ENCODE data around the gene CABP2. TPM values are rescaled to one million over a fixed set of nuclear protein-coding genes. Genes with fewer than 3 reads are reported as not detected.
"Not testable (repeated sequence)": the region's sequence is repeated elsewhere in the genome, so short reads cannot be mapped to it uniquely, and the experiment has no call there.

The CABP2 gene
- total RNA-seq, 1 donor from 2014 or later = not detected

DNA sequence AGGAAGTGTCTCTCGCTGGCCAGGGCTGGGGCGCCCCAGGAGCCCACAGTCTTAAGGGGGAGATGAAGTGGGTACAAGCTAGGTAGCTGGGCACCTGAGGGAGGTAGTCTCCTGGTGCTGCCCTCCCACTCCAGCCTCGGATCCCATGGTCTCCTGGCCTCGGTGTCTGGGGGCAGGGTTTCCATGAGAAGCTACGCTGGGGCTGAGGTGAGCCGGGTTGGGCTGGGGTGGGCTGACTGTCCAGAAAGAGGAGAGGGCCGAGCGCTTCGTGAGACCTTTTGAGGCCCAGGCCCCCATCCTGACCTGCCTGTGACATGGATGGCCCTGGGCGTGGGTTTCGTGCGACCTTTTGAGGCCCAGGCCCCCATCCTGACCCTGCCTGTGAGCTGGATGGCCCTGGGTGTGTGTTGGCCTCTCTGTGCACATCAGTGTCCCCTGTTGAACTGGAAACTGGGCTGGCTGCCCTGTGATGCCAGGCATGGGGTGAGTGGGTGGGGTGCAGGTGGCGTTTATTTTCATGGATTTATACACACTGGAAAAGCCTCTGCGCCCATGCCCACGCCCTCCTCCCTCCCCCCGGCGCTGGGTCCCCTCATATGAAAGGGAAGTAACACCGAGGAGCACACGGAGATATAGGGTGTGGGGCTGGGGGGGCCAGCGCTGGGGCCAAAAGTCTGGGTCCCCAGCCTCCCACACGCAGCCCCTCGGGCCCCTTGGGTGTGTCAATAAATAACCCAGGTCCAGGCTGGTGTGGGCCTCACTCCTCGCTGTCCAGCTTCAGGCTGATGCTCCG, 31.8 kb downstream of the CABP2 start:
- FAIRE-seq (no peak), DNase-seq (ENCODE audit: low read depth) (no peak)
- Histone ChIP-seq H3K4me3 (ENCODE audit: low read depth, low read length) (no peak overlapping the region), H3K36me3 (ENCODE audit: control insufficient read depth, insufficient read depth, low read length) (peaks cover 31% of the 10 kb centered on the region), H3K27me3 (ENCODE audit: control insufficient read depth, insufficient read depth, low read length) (no peaks in the 10 kb centered on the region)
- TF ChIP-seq, protein P1, sequence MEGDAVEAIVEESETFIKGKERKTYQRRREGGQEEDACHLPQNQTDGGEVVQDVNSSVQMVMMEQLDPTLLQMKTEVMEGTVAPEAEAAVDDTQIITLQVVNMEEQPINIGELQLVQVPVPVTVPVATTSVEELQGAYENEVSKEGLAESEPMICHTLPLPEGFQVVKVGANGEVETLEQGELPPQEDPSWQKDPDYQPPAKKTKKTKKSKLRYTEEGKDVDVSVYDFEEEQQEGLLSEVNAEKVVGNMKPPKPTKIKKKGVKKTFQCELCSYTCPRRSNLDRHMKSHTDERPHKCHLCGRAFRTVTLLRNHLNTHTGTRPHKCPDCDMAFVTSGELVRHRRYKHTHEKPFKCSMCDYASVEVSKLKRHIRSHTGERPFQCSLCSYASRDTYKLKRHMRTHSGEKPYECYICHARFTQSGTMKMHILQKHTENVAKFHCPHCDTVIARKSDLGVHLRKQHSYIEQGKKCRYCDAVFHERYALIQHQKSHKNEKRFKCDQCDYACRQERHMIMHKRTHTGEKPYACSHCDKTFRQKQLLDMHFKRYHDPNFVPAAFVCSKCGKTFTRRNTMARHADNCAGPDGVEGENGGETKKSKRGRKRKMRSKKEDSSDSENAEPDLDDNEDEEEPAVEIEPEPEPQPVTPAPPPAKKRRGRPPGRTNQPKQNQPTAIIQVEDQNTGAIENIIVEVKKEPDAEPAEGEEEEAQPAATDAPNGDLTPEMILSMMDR (IDR thresholded peaks at IDR 0.05; ENCODE audit: insufficient read depth, low read length, severe bottlenecking) = no peak

GRCh38 chr11:67490727-67491065, 32.5 kb downstream of the CABP2 start:
- H3K36me3 ChIP-seq (ENCODE audit: control insufficient read depth, insufficient read depth, low read length) = peaks cover 24% of the 10 kb centered on the region
- DNase-seq (ENCODE audit: low read depth) (no peak), FAIRE-seq (no peak)
- no peak overlapping the region for H3K4me3 ChIP-seq (ENCODE audit: low read depth, low read length)
- no peaks in the 10 kb centered on the region for H3K27me3 ChIP-seq (ENCODE audit: control insufficient read depth, insufficient read depth, low read length)
- TF ChIP-seq, protein P1 (IDR thresholded peaks at IDR 0.05; ENCODE audit: insufficient read depth, low read length, severe bottlenecking) = no peak

GRCh38 chr11:67489885-67490726, 33.1 kb downstream of the CABP2 start:
- Histone ChIP-seq H3K4me3 (ENCODE audit: low read depth, low read length) (no peak overlapping the region), H3K27me3 (ENCODE audit: control insufficient read depth, insufficient read depth, low read length) (no peaks in the 10 kb centered on the region), H3K36me3 (ENCODE audit: control insufficient read depth, insufficient read depth, low read length) (peaks cover 20% of the 10 kb centered on the region)
- peak; percentile 36 for FAIRE-seq
- TF ChIP-seq, protein P1 (IDR thresholded peaks at IDR 0.05; ENCODE audit: insufficient read depth, low read length, severe bottlenecking) = no peak
- no peak for DNase-seq (ENCODE audit: low read depth)

GRCh38 chr11:67489203-67489884, 33.9 kb downstream of the CABP2 start:
- Histone ChIP-seq H3K4me3 (ENCODE audit: low read depth, low read length) (no peak overlapping the region), H3K27me3 (ENCODE audit: control insufficient read depth, insufficient read depth, low read length) (no peaks in the 10 kb centered on the region), H3K36me3 (ENCODE audit: control insufficient read depth, insufficient read depth, low read length) (peaks cover 16% of the 10 kb centered on the region)
- TF ChIP-seq, protein P1 (IDR thresholded peaks at IDR 0.05; ENCODE audit: insufficient read depth, low read length, severe bottlenecking) = no peak
- FAIRE-seq (no peak), DNase-seq (ENCODE audit: low read depth) (no peak)

DNA sequence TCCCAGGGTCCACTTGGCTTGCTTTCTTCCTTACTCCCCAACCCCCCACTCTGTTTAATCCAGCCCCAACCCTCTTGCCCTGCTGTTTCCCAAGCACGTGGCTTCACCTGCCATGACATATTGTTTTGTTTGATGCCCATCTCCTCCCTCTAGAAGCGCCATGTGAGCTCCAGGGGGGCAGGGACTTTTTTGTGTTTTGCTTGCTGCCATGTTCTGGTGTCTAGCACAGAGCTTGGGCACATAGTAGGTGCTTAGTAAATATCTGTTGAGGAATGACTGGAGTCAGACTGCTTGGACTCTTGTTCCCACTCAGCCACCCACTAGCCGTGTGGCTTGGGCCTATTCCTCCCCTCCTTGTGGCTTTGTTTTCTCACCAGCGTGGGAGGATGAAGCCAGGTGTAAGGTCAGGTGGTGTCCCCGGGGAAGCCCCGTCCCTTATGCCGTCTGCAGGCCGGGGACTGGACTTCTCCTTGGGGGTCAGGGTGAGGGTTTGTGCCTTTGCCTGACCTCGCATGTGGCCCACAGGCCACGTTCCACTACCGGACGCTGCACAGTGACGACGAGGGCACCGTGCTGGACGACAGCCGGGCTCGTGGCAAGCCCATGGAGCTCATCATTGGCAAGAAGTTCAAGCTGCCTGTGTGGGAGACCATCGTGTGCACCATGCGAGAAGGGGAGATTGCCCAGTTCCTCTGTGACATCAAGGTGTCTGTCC, 36.6 kb downstream of the CABP2 start:
- DNase-seq (ENCODE audit: low read depth) (no peak), FAIRE-seq (no peak)
- peaks cover 4% of the 10 kb centered on the region for H3K36me3 ChIP-seq (ENCODE audit: control insufficient read depth, insufficient read depth, low read length)
- H3K27me3 ChIP-seq (ENCODE audit: control insufficient read depth, insufficient read depth, low read length) = no peaks in the 10 kb centered on the region
- H3K4me3 ChIP-seq (ENCODE audit: low read depth, low read length) = no peak overlapping the region
- TF ChIP-seq, protein P1 (IDR thresholded peaks at IDR 0.05; ENCODE audit: insufficient read depth, low read length, severe bottlenecking) = no peak

DNA sequence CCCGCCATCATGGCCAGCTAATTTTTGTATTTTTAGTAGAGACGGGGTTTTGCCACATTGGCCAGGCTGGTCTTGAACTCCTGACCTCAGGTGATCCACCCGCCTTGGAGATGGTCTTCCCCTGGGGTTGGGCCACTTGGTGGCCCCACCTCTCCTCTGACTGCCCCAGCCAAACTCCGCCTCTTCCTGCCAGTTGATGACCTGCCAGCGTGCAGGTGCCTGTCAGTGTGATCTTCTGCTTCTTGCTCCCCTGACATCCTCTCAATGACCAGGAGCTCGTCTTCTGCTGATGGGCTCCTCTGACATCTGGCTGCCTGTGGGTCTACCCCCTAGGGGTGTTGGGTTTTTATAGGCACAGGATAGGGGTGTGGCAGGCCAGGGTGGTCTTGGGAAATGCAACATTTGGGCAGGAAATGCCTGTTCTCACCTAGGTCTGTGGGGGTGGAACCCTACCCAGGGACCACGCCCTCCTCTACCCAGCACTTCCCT, 37.3 kb downstream of the CABP2 start:
- H3K27me3 ChIP-seq (ENCODE audit: control insufficient read depth, insufficient read depth, low read length); H3K36me3 ChIP-seq (ENCODE audit: control insufficient read depth, insufficient read depth, low read length); H3K4me3 ChIP-seq (ENCODE audit: low read depth, low read length); DNase-seq (ENCODE audit: low read depth); FAIRE-seq: not testable (repeated sequence)
